Testis (tissue), 3 donors: Measurements from ENCODE around the gene SVOPL. TPM values are rescaled to one million over a fixed set of nuclear protein-coding genes. Genes with fewer than 3 reads are reported as not detected.

ENCODE experiments used
- DNase-seq: peaks from one replicate; pipeline ENCODE4 v3.0.0-alpha.2; 2019
- H3K27ac ChIP-seq, 2 donors: fragments of 200-600 bp; sonication (generic); one replicate each; pipeline ENCODE4 v1.5.1; 2019
- H3K27me3 ChIP-seq: fragments of 200-600 bp; sonication (generic); one replicate; pipeline ENCODE4 v1.5.1; 2019
- H3K36me3 ChIP-seq: fragments of 200-600 bp; sonication (generic); one replicate; pipeline ENCODE4 v1.5.1; 2017; ENCODE audit warnings: low read depth; ENCODE audit errors: missing control alignments
- H3K4me1 ChIP-seq: fragments of 200-600 bp; sonication (generic); one replicate; pipeline ENCODE4 v1.5.1; 2019
- H3K4me3 ChIP-seq, 2 donors: fragments of 200-600 bp; sonication (generic); one replicate each; pipeline ENCODE4 v1.5.1; 2017 to 2019
- H3K9me3 ChIP-seq: fragments of 200-600 bp; sonication (generic); one replicate; pipeline ENCODE4 v1.5.1; 2017
- POLR2A ChIP-seq: fragments of 450-650 bp; IDR thresholded peaks from one replicate; pipeline ENCODE4 v1.6.1; 2017; ENCODE audit warnings: antibody characterized with exemption, mild to moderate bottlenecking, moderate library complexity
- WGBS, 2 donors: methylation state at CpG; one replicate each; pipeline ENCODE4 v1.1.5; 2018; 5-methylcytosine and 5-hydroxymethylcytosine counted together
- intact Hi-C: fragments of 100-400 bp; cut with DNase I; formaldehyde crosslinking; loops from one replicate; pipeline ENCODE4 v1.15.1; 2023; ENCODE audit warnings: low total_unique reads
- polyA plus RNA-seq: library from polyadenylated mRNA; stranded (reverse); fragments of 350-450 nt; fragmentation: Illumina TruSeq; extraction: RNeasy Lipid Tissue Mini Kit (QIAGEN cat#74804); gene quantifications from one replicate; pipeline ENCODE4 v1.2.3, GENCODE V29; 2014; ENCODE audit warnings: low read depth, low replicate concordance; ENCODE audit not compliant: insufficient read depth
- total RNA-seq, 2 donors: library from RNA; depleted of rRNA; stranded (reverse); fragments of >200 nt; gene quantifications; one replicate each; pipeline ENCODE4 v1.2.3, GENCODE V29; 2016
- TF ChIP-seq, protein P1 (sequence below), 3 experiments: fragments of 450-650 bp in 2 of 3; fragments of 200-600 bp in 1 of 3; sonication (generic) in 1 of 3; IDR thresholded peaks; one replicate each; pipeline ENCODE4 v1.5.1; 2016 to 2019; ENCODE audit warnings: antibody characterized with exemption in 3 of 3, mild to moderate bottlenecking in 2 of 3, moderate library complexity in 1 of 3

Gene SVOPL
- total and polyA plus RNA-seq, 3 donors from 2014 or later: 1.1 to 4.0 (median 1.7) TPM

DNA sequence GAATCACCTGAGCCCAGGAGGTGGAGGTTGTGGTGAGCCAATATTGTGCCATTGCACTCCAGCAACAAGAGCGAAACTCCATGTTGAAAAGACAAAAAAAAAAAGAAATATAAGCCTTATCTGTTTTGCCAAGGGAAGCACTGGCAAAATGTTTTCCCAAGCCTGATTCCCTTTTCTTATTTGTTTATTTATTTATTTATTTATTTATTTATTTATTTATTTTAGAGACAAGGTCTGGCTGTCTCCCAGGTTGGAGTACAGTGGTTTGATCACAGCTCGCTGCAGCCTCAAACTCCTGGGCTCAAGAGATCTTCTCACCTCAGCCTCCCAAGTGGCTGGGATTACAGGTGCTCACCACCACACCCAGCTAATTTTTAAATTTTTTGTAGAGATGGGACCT, 44.2 kb downstream of the SVOPL start:
- intact Hi-C loops: no loop called here
- TF ChIP-seq POLR2A: no peak
- TF ChIP-seq, protein P1, sequence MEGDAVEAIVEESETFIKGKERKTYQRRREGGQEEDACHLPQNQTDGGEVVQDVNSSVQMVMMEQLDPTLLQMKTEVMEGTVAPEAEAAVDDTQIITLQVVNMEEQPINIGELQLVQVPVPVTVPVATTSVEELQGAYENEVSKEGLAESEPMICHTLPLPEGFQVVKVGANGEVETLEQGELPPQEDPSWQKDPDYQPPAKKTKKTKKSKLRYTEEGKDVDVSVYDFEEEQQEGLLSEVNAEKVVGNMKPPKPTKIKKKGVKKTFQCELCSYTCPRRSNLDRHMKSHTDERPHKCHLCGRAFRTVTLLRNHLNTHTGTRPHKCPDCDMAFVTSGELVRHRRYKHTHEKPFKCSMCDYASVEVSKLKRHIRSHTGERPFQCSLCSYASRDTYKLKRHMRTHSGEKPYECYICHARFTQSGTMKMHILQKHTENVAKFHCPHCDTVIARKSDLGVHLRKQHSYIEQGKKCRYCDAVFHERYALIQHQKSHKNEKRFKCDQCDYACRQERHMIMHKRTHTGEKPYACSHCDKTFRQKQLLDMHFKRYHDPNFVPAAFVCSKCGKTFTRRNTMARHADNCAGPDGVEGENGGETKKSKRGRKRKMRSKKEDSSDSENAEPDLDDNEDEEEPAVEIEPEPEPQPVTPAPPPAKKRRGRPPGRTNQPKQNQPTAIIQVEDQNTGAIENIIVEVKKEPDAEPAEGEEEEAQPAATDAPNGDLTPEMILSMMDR (IDR thresholded peaks at IDR 0.05): no peak
- 91 to 92% methylated on average over 2 of the region's 2 CpGs for WGBS, 2 donors
- Histone ChIP-seq H3K9me3 (no peaks in the 10 kb centered on the region), H3K4me3 (no peak overlapping the region), H3K4me1 (no peaks in the 10 kb centered on the region), H3K27ac (no peak overlapping the region), H3K27me3 (no peaks in the 10 kb centered on the region), H3K36me3 (no peaks in the 10 kb centered on the region)
- DNase-seq: no peak

DNA sequence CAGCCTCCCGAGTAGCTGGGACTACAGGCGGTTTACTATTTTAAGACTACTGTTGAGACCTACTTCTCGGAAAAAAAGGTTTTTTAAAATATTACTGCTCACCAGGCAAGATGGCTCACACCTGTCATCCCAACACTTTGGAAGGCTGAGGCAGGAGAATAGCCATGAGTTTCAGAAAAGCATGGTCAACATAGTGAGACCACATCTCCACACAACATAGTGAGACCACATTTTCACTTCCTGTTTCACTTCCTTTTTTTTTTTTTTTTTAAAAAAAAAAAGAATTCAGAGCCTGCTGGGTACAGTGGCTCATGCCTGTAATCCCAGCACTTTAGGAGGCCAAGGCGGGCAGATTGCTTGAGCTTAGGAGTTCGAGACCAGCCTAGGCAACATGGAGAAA, 46.5 kb downstream of the SVOPL start:
- TF ChIP-seq POLR2A: no peak
- TF ChIP-seq, protein P1 (IDR thresholded peaks at IDR 0.05): no peak
- no peak overlapping the region for H3K4me3 ChIP-seq
- no peak for DNase-seq
- no peaks in the 10 kb centered on the region for H3K36me3 ChIP-seq
- intact Hi-C loops: no loop called here
- no peak overlapping the region for H3K27ac ChIP-seq
- no peaks in the 10 kb centered on the region for H3K4me1 ChIP-seq
- 72 to 95% methylated on average over 5 of the region's 5 CpGs for WGBS, 2 donors
- H3K27me3 ChIP-seq: no peaks in the 10 kb centered on the region
- no peaks in the 10 kb centered on the region for H3K9me3 ChIP-seq

DNA sequence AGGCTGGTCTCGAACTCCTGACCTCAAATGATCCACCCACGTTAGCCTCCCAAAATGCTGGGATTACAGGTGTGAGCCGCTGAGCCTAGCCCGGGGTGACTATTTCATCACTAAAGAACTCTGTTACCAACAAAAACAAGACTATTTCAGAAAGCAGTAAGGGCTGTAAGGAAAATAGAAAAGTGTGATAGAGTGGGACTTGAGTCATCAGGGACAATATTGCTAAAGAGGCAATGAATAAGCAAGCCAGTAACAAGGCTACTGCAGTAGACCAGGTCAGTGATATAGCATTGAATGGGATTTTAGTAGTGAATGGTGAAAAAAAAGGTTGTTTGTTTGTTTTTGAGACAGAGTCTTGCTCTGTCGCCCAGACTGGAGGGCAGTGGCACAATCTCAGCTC, 51.7 kb downstream of the SVOPL start:
- 91 to 95% methylated on average over 5 of the region's 5 CpGs for WGBS, 2 donors
- no peaks in the 10 kb centered on the region for H3K9me3 ChIP-seq
- TF ChIP-seq, protein P1 (IDR thresholded peaks at IDR 0.05): no peak
- no peak for TF ChIP-seq POLR2A
- H3K36me3 ChIP-seq: no peaks in the 10 kb centered on the region
- H3K4me1 ChIP-seq: no peaks in the 10 kb centered on the region
- no peaks in the 10 kb centered on the region for H3K27me3 ChIP-seq
- intact Hi-C loops: no loop called here
- no peak overlapping the region for H3K27ac ChIP-seq
- DNase-seq: no peak
- H3K4me3 ChIP-seq: no peak overlapping the region

DNA sequence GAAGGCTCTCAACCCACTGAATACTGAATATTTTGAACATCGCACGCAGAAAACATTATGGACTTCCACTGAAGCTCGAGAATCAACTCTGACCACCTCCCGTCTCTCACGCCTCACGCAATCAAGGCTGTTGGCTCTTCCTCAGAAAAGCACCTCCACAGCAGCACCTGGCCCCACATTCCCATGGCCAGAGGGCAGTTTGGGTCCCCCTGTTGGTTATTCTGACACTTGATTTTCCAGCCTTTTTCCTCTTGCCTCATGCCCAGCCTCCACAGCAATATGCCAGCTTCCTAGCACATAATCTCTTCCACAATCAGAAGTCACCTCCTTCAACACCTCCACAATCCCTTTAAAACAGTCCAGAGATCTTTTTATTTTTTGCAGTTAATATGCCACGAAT, 55.9 kb downstream of the SVOPL start:
- DNase-seq: no peak
- 88 to 90% methylated on average over 7 of the region's 7 CpGs for WGBS, 2 donors

More for the DNA sequence above, 55.9 kb downstream of the SVOPL start:
- Histone ChIP-seq H3K27ac (no peak overlapping the region), H3K36me3 (no peaks in the 10 kb centered on the region), H3K4me1 (no peaks in the 10 kb centered on the region), H3K9me3 (no peaks in the 10 kb centered on the region), H3K27me3 (no peaks in the 10 kb centered on the region), H3K4me3 (no peak overlapping the region)
- no peak for TF ChIP-seq POLR2A
- TF ChIP-seq, protein P1 (IDR thresholded peaks at IDR 0.05): no peak
- intact Hi-C loops: no loop called here
